IPS-18a (cell line): ENCODE results near the gene FOXN4.
A peak's percentile ranks its signal among the peaks of the same experiment; 100 is the strongest.

Experiments used
- H3K27ac ChIP-seq: one replicate; pipeline ENCODE4 v1.5.1; 2013; ENCODE audit warnings: low read length
- H3K27me3 ChIP-seq: one replicate; pipeline ENCODE4 v1.6.1; 2013; ENCODE audit warnings: mild to moderate bottlenecking, low read length; ENCODE audit not compliant: control insufficient read depth, insufficient read depth
- H3K36me3 ChIP-seq: one replicate; pipeline ENCODE4 v1.6.1; 2013; ENCODE audit warnings: low read depth, low read length; ENCODE audit not compliant: control insufficient read depth
- H3K4me1 ChIP-seq: one replicate; pipeline ENCODE4 v1.6.1; 2013; ENCODE audit warnings: low read depth, low read length; ENCODE audit not compliant: control insufficient read depth
- H3K4me3 ChIP-seq: one replicate; pipeline ENCODE4 v1.5.1; 2013; ENCODE audit warnings: low read length
- H3K9ac ChIP-seq: one replicate; pipeline ENCODE4 v1.6.1; 2013; ENCODE audit warnings: mild to moderate bottlenecking, low read length, moderate library complexity
- H3K9me3 ChIP-seq: one replicate; pipeline ENCODE4 v1.6.1; 2013; ENCODE audit warnings: low read depth, low read length; ENCODE audit not compliant: control insufficient read depth

The FOXN4 gene

GRCh38 chr12:109277899-109278762, 31.0 kb downstream of the FOXN4 start:
- Histone ChIP-seq H3K4me3 (no peak overlapping the region), H3K9ac (no peak overlapping the region), H3K36me3 (no peaks in the 10 kb centered on the region), H3K9me3 (no peaks in the 10 kb centered on the region), H3K27ac (no peak overlapping the region), H3K4me1 (no peaks in the 10 kb centered on the region), H3K27me3 (no peaks in the 10 kb centered on the region)

- no peaks in the 10 kb centered on the region for H3K9me3 ChIP-seq
- no peaks in the 10 kb centered on the region for H3K4me1 ChIP-seq
- H3K27me3 ChIP-seq = no peaks in the 10 kb centered on the region
- H3K4me3 ChIP-seq = no peak overlapping the region
- no peak overlapping the region for H3K27ac ChIP-seq
- no peaks in the 10 kb centered on the region for H3K36me3 ChIP-seq
- no peak overlapping the region for H3K9ac ChIP-seq
Measured at GRCh38 chr12:109277255-109277898, 31.7 kb downstream of the FOXN4 start.

GRCh38 chr12:109276160-109276559, 32.9 kb downstream of the FOXN4 start:
- Histone ChIP-seq H3K36me3 (no peaks in the 10 kb centered on the region), H3K4me1 (no peaks in the 10 kb centered on the region), H3K4me3 (no peak overlapping the region), H3K9ac (no peak overlapping the region), H3K27me3 (no peaks in the 10 kb centered on the region), H3K9me3 (no peaks in the 10 kb centered on the region), H3K27ac (no peak overlapping the region)

- Histone ChIP-seq H3K9me3 (no peaks in the 10 kb centered on the region), H3K9ac (no peak overlapping the region), H3K36me3 (no peaks in the 10 kb centered on the region), H3K4me3 (no peak overlapping the region), H3K27ac (no peak overlapping the region), H3K4me1 (no peaks in the 10 kb centered on the region), H3K27me3 (no peaks in the 10 kb centered on the region)
Measured at GRCh38 chr12:109275173-109275572, 33.9 kb downstream of the FOXN4 start.

GRCh38 chr12:109274381-109274780, 34.7 kb downstream of the FOXN4 start:
- Histone ChIP-seq H3K27me3 (no peaks in the 10 kb centered on the region), H3K9ac (no peak overlapping the region)

GRCh38 chr12:109273354-109273753, 35.7 kb downstream of the FOXN4 start:
- Histone ChIP-seq H3K9me3 (no peaks in the 10 kb centered on the region), H3K27me3 (no peaks in the 10 kb centered on the region), H3K36me3 (no peaks in the 10 kb centered on the region), H3K27ac (no peak overlapping the region), H3K9ac (no peak overlapping the region), H3K4me3 (peak overlapping the region; percentile 20), H3K4me1 (no peaks in the 10 kb centered on the region)

More at GRCh38 chr12:109274381-109274780, 34.7 kb downstream of the FOXN4 start:
- Histone ChIP-seq H3K27ac (no peak overlapping the region), H3K9me3 (no peaks in the 10 kb centered on the region), H3K36me3 (no peaks in the 10 kb centered on the region), H3K4me3 (no peak overlapping the region), H3K4me1 (no peaks in the 10 kb centered on the region)

GRCh38 chr12:109271418-109271817, 37.7 kb downstream of the FOXN4 start:
- H3K27me3 ChIP-seq = no peaks in the 10 kb centered on the region
- H3K4me1 ChIP-seq = no peaks in the 10 kb centered on the region
- H3K9ac ChIP-seq = no peak overlapping the region
- no peak overlapping the region for H3K4me3 ChIP-seq
- H3K27ac ChIP-seq = no peak overlapping the region
- no peaks in the 10 kb centered on the region for H3K36me3 ChIP-seq
- no peaks in the 10 kb centered on the region for H3K9me3 ChIP-seq

- peaks cover 3% of the 10 kb centered on the region for H3K36me3 ChIP-seq
- H3K27me3 ChIP-seq = no peaks in the 10 kb centered on the region
- H3K27ac ChIP-seq = no peak overlapping the region
- H3K9me3 ChIP-seq = no peaks in the 10 kb centered on the region
- H3K4me3 ChIP-seq = no peak overlapping the region
- H3K9ac ChIP-seq = no peak overlapping the region
- H3K4me1 ChIP-seq = no peaks in the 10 kb centered on the region
Measured at GRCh38 chr12:109270494-109270893, 38.6 kb downstream of the FOXN4 start.

GRCh38 chr12:109269428-109269827, 39.7 kb downstream of the FOXN4 start:
- no peak overlapping the region for H3K27ac ChIP-seq
- no peaks in the 10 kb centered on the region for H3K4me1 ChIP-seq
- H3K9me3 ChIP-seq = no peaks in the 10 kb centered on the region
- H3K4me3 ChIP-seq = no peak overlapping the region
- H3K9ac ChIP-seq = no peak overlapping the region
- no peaks in the 10 kb centered on the region for H3K27me3 ChIP-seq
- peaks cover 3% of the 10 kb centered on the region for H3K36me3 ChIP-seq

- H3K9ac ChIP-seq = no peak overlapping the region
- no peaks in the 10 kb centered on the region for H3K4me1 ChIP-seq
- no peak overlapping the region for H3K4me3 ChIP-seq
- no peak overlapping the region for H3K27ac ChIP-seq
- H3K27me3 ChIP-seq = no peaks in the 10 kb centered on the region
- H3K36me3 ChIP-seq = peaks cover 3% of the 10 kb centered on the region
- H3K9me3 ChIP-seq = no peaks in the 10 kb centered on the region
Measured at GRCh38 chr12:109268896-109269295, 40.2 kb downstream of the FOXN4 start.

GRCh38 chr12:109267361-109267760, 41.7 kb downstream of the FOXN4 start:
- H3K27me3 ChIP-seq = no peaks in the 10 kb centered on the region
- H3K4me1 ChIP-seq = no peaks in the 10 kb centered on the region
- no peak overlapping the region for H3K27ac ChIP-seq
- no peak overlapping the region for H3K9ac ChIP-seq
- H3K36me3 ChIP-seq = peaks cover 3% of the 10 kb centered on the region
- no peaks in the 10 kb centered on the region for H3K9me3 ChIP-seq
- H3K4me3 ChIP-seq = no peak overlapping the region
